GM12873 (cell line): ENCODE measurements around the gene CACTIN.

Source experiments
- TF ChIP-seq, protein P1 (sequence below): IDR thresholded peaks from 2 replicates; pipeline ENCODE4 v1.5.1; 2012; ENCODE audit warnings: low read depth, mild to moderate bottlenecking, moderate library complexity, low read length, control low read depth; ENCODE audit not compliant: insufficient read depth; ENCODE audit errors: missing control alignments

The CACTIN gene

GRCh38 chr19:3641515-3642269 is 15.1 kb upstream of the CACTIN start:
- TF ChIP-seq, protein P1, sequence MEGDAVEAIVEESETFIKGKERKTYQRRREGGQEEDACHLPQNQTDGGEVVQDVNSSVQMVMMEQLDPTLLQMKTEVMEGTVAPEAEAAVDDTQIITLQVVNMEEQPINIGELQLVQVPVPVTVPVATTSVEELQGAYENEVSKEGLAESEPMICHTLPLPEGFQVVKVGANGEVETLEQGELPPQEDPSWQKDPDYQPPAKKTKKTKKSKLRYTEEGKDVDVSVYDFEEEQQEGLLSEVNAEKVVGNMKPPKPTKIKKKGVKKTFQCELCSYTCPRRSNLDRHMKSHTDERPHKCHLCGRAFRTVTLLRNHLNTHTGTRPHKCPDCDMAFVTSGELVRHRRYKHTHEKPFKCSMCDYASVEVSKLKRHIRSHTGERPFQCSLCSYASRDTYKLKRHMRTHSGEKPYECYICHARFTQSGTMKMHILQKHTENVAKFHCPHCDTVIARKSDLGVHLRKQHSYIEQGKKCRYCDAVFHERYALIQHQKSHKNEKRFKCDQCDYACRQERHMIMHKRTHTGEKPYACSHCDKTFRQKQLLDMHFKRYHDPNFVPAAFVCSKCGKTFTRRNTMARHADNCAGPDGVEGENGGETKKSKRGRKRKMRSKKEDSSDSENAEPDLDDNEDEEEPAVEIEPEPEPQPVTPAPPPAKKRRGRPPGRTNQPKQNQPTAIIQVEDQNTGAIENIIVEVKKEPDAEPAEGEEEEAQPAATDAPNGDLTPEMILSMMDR: no peak

- TF ChIP-seq, protein P1: no peak
Observed at GRCh38 chr19:3639479-3639878, 12.9 kb upstream of the CACTIN start.

GRCh38 chr19:3638208-3639193 is 11.9 kb upstream of the CACTIN start:
- TF ChIP-seq, protein P1: no peak

- TF ChIP-seq, protein P1: no peak
Observed at GRCh38 chr19:3637621-3638020, 11.0 kb upstream of the CACTIN start.

- TF ChIP-seq, protein P1: no peak
Observed at GRCh38 chr19:3636962-3637361, 10.4 kb upstream of the CACTIN start.

- TF ChIP-seq, protein P1: no peak
Observed at GRCh38 chr19:3636506-3636905, 9.9 kb upstream of the CACTIN start.

GRCh38 chr19:3634496-3635045 is 8.0 kb upstream of the CACTIN start:
- TF ChIP-seq, protein P1: no peak
